ENCODE measurements around the gene CCDC150.

Gene CCDC150

GRCh38 chr2:196639180-196640030 is at the start of gene CCDC150:
Gene CCDC150 (plus strand): TSS chr2:196639715. CDS start chr2:196639767, 52 bp downstream.
- in situ Hi-C loops (cut with MboI; ENCODE audit: low pct_unique_long_range_greater_than_20kb, low sequenced_read_pairs, unreplicated experiment) = no loop called here
- peak; percentile 3 for TF ChIP-seq CTCF (IDR thresholded peaks at IDR 0.05; ENCODE audit: extremely low read depth, insufficient read depth, missing control alignments)
- DNase-seq (ENCODE audit: low spot score) = peak; percentile 94

GRCh38 chr2:196590286-196590685 is 49.2 kb upstream of the CCDC150 start:
- in situ Hi-C loops (cut with MboI; ENCODE audit: low pct_unique_long_range_greater_than_20kb, low sequenced_read_pairs, unreplicated experiment) = no loop called here
- DNase-seq (ENCODE audit: low spot score) = no peak
- no peak for TF ChIP-seq CTCF (IDR thresholded peaks at IDR 0.05; ENCODE audit: extremely low read depth, insufficient read depth, missing control alignments)

GRCh38 chr2:196591004-196591403 is 48.5 kb upstream of the CCDC150 start:
- no peak for TF ChIP-seq CTCF (IDR thresholded peaks at IDR 0.05; ENCODE audit: extremely low read depth, insufficient read depth, missing control alignments)
- in situ Hi-C loops (cut with MboI; ENCODE audit: low pct_unique_long_range_greater_than_20kb, low sequenced_read_pairs, unreplicated experiment) = no loop called here
- no peak for DNase-seq (ENCODE audit: low spot score)

GRCh38 chr2:196591621-196592022 is 47.9 kb upstream of the CCDC150 start:
- DNase-seq (ENCODE audit: low spot score) = no peak
- TF ChIP-seq CTCF (IDR thresholded peaks at IDR 0.05; ENCODE audit: extremely low read depth, insufficient read depth, missing control alignments) = no peak
- in situ Hi-C loops (cut with MboI; ENCODE audit: low pct_unique_long_range_greater_than_20kb, low sequenced_read_pairs, unreplicated experiment) = no loop called here

- DNase-seq (ENCODE audit: low spot score) = peak; percentile 42
- in situ Hi-C loops (cut with MboI; ENCODE audit: low pct_unique_long_range_greater_than_20kb, low sequenced_read_pairs, unreplicated experiment) = no loop called here
Observed at GRCh38 chr2:196592331-196592910, 47.1 kb upstream of the CCDC150 start.

More at GRCh38 chr2:196592331-196592910, 47.1 kb upstream of the CCDC150 start:
- TF ChIP-seq CTCF (IDR thresholded peaks at IDR 0.05; ENCODE audit: extremely low read depth, insufficient read depth, missing control alignments) = peak; percentile 30
